ENCODE data around the gene PLEKHF1. TPM values are rescaled to one million over a fixed set of nuclear protein-coding genes. Genes with fewer than 3 reads are reported as not detected.

PLEKHF1 gene
- total and polyA plus RNA-seq, 2 of the 13 experiments (the other 11 are each of a cell fraction or from before 2014, with no cell fraction given): 2.9 to 3.8 TPM

DNA sequence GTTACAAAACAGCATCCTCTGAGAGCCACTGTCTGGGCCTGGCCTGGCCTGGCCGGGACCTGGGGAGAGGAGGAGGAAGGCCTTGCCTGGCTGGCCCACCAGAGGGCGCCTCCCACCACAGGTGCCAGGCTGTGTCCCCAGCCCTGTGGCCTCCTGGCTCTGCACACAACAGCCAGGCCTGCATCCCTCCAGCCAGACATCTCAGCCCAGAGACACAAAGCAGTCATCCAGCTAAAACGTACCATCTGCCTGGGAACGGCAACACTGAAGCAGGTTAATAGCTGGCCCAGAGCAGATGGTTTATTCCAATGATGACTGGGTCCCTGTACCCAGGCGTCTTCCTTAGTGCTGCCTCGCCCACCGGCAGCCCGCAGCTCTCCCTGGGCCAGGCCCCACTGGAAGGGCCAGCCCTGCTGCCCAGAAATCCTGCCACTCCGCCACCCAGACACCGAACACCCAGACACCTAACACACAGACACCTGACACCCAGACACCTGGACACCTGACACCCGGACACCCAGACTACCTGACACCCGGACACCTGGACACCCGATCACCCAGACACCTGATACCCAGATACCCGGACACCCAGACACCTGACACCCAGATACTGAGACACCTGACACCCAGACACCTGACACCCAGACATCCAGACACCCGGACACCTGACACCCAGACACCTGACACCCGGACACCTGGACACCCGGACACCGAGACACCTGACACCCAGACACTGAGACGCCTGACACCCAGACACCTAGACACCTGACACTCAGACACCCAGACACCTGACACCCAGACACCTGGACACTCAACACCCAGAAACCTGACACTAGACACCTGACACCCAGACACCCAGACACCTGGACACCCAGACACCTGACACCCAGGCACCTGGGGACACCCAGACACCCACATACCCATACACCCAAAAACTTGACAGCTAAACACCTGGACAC is 29.7 kb downstream of the PLEKHF1 start (continued):
- TF ChIP-seq, protein P1, sequence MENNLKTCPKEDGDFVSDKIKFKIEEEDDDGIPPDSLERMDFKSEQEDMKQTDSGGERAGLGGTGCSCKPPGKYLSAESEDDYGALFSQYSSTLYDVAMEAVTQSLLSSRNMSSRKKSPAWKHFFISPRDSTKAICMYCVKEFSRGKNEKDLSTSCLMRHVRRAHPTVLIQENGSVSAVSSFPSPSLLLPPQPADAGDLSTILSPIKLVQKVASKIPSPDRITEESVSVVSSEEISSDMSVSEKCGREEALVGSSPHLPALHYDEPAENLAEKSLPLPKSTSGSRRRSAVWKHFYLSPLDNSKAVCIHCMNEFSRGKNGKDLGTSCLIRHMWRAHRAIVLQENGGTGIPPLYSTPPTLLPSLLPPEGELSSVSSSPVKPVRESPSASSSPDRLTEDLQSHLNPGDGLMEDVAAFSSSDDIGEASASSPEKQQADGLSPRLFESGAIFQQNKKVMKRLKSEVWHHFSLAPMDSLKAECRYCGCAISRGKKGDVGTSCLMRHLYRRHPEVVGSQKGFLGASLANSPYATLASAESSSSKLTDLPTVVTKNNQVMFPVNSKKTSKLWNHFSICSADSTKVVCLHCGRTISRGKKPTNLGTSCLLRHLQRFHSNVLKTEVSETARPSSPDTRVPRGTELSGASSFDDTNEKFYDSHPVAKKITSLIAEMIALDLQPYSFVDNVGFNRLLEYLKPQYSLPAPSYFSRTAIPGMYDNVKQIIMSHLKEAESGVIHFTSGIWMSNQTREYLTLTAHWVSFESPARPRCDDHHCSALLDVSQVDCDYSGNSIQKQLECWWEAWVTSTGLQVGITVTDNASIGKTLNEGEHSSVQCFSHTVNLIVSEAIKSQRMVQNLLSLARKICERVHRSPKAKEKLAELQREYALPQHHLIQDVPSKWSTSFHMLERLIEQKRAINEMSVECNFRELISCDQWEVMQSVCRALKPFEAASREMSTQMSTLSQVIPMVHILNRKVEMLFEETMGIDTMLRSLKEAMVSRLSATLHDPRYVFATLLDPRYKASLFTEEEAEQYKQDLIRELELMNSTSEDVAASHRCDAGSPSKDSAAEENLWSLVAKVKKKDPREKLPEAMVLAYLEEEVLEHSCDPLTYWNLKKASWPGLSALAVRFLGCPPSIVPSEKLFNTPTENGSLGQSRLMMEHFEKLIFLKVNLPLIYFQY (CRISPR knock-in tag; IDR thresholded peaks at IDR 0.05; ENCODE audit: borderline replicate concordance): 0 out of 2 replicates have a peak, but pooled peaks have one; percentile 37
- no peak for TF ChIP-seq ZSCAN25 (CRISPR knock-in tag; IDR thresholded peaks at IDR 0.05)
- TF ChIP-seq STAT5B (CRISPR knock-in tag; IDR thresholded peaks at IDR 0.05): no peak
- TF ChIP-seq, protein P2, sequence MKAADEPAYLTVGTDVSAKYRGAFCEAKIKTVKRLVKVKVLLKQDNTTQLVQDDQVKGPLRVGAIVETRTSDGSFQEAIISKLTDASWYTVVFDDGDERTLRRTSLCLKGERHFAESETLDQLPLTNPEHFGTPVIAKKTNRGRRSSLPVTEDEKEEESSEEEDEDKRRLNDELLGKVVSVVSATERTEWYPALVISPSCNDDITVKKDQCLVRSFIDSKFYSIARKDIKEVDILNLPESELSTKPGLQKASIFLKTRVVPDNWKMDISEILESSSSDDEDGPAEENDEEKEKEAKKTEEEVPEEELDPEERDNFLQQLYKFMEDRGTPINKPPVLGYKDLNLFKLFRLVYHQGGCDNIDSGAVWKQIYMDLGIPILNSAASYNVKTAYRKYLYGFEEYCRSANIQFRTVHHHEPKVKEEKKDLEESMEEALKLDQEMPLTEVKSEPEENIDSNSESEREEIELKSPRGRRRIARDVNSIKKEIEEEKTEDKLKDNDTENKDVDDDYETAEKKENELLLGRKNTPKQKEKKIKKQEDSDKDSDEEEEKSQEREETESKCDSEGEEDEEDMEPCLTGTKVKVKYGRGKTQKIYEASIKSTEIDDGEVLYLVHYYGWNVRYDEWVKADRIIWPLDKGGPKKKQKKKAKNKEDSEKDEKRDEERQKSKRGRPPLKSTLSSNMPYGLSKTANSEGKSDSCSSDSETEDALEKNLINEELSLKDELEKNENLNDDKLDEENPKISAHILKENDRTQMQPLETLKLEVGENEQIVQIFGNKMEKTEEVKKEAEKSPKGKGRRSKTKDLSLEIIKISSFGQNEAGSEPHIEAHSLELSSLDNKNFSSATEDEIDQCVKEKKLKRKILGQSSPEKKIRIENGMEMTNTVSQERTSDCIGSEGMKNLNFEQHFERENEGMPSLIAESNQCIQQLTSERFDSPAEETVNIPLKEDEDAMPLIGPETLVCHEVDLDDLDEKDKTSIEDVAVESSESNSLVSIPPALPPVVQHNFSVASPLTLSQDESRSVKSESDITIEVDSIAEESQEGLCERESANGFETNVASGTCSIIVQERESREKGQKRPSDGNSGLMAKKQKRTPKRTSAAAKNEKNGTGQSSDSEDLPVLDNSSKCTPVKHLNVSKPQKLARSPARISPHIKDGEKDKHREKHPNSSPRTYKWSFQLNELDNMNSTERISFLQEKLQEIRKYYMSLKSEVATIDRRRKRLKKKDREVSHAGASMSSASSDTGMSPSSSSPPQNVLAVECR (CRISPR knock-in tag; IDR thresholded peaks at IDR 0.05; ENCODE audit: borderline replicate concordance): peak; percentile 40; the same call in 1 of the 2 replicates
- TF ChIP-seq, protein P3, sequence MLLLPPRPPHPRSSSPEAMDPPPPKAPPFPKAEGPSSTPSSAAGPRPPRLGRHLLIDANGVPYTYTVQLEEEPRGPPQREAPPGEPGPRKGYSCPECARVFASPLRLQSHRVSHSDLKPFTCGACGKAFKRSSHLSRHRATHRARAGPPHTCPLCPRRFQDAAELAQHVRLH (CRISPR knock-in tag; IDR thresholded peaks at IDR 0.05; ENCODE audit: borderline replicate concordance, low read depth): peak; percentile 53; the same call in 1 of the 2 replicates
- peak; percentile 82; the same call in 1 of the 2 replicates for TF ChIP-seq SMC3 (IDR thresholded peaks at IDR 0.05; ENCODE audit: low read length)
- TF ChIP-seq, protein P4, sequence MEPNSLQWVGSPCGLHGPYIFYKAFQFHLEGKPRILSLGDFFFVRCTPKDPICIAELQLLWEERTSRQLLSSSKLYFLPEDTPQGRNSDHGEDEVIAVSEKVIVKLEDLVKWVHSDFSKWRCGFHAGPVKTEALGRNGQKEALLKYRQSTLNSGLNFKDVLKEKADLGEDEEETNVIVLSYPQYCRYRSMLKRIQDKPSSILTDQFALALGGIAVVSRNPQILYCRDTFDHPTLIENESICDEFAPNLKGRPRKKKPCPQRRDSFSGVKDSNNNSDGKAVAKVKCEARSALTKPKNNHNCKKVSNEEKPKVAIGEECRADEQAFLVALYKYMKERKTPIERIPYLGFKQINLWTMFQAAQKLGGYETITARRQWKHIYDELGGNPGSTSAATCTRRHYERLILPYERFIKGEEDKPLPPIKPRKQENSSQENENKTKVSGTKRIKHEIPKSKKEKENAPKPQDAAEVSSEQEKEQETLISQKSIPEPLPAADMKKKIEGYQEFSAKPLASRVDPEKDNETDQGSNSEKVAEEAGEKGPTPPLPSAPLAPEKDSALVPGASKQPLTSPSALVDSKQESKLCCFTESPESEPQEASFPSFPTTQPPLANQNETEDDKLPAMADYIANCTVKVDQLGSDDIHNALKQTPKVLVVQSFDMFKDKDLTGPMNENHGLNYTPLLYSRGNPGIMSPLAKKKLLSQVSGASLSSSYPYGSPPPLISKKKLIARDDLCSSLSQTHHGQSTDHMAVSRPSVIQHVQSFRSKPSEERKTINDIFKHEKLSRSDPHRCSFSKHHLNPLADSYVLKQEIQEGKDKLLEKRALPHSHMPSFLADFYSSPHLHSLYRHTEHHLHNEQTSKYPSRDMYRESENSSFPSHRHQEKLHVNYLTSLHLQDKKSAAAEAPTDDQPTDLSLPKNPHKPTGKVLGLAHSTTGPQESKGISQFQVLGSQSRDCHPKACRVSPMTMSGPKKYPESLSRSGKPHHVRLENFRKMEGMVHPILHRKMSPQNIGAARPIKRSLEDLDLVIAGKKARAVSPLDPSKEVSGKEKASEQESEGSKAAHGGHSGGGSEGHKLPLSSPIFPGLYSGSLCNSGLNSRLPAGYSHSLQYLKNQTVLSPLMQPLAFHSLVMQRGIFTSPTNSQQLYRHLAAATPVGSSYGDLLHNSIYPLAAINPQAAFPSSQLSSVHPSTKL (CRISPR knock-in tag; IDR thresholded peaks at IDR 0.05): 0 out of 2 replicates have a peak, but pooled peaks have one; percentile 25
- 0 out of 2 replicates have a peak, but pooled peaks have one; percentile 32 for TF ChIP-seq FOXC1 (CRISPR knock-in tag; IDR thresholded peaks at IDR 0.05; ENCODE audit: borderline replicate concordance)
- TF ChIP-seq FOXA1 (IDR thresholded peaks at IDR 0.05): no peak
- peak; percentile 20; the same call in 1 of the 2 replicates for TF ChIP-seq FOXA1 (CRISPR knock-in tag; IDR thresholded peaks at IDR 0.05)
- TF ChIP-seq KDM2A (CRISPR knock-in tag; IDR thresholded peaks at IDR 0.05; ENCODE audit: borderline replicate concordance, low read depth): peak; percentile 62; the same call in 1 of the 2 replicates
- TF ChIP-seq ZNF331 (CRISPR knock-in tag; IDR thresholded peaks at IDR 0.05): peak; percentile 60; the same call in 1 of the 2 replicates
- TF ChIP-seq, protein P5, sequence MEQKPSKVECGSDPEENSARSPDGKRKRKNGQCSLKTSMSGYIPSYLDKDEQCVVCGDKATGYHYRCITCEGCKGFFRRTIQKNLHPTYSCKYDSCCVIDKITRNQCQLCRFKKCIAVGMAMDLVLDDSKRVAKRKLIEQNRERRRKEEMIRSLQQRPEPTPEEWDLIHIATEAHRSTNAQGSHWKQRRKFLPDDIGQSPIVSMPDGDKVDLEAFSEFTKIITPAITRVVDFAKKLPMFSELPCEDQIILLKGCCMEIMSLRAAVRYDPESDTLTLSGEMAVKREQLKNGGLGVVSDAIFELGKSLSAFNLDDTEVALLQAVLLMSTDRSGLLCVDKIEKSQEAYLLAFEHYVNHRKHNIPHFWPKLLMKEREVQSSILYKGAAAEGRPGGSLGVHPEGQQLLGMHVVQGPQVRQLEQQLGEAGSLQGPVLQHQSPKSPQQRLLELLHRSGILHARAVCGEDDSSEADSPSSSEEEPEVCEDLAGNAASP (CRISPR knock-in tag; IDR thresholded peaks at IDR 0.05; ENCODE audit: borderline replicate concordance): 0 out of 2 replicates have a peak, but pooled peaks have one; percentile 21
